A549 (cell line): ENCODE results near the gene PPP1R13L.

Experiments used
- CTCF ChIP-seq: fragments of >200 bp; sonication (Bioruptor Twin); formaldehyde crosslinking; IDR thresholded peaks from 3 replicates; pipeline ENCODE4 v1.5.1; 2016
- FOSL2 ChIP-seq, 2 experiments: fragments of 450-650 bp in 1 of 2; fragments of >200 bp in 1 of 2; sonication (Bioruptor Twin) in 1 of 2; formaldehyde crosslinking; IDR thresholded peaks; 2 replicates each; pipeline versions ENCODE4 v1.5.0 to v1.6.1; 2016 to 2020; ENCODE audit warnings: mild to moderate bottlenecking in 1 of 2, moderate library complexity in 1 of 2

GRCh38 chr19:45355910-45356309 lies 49.0 kb downstream of the PPP1R13L start:
- TF ChIP-seq FOSL2 (IDR thresholded peaks at IDR 0.05), result no peak
- no peak for TF ChIP-seq FOSL2 (CRISPR knock-in tag; IDR thresholded peaks at IDR 0.05)
- TF ChIP-seq CTCF, result no peak
